ENCODE measurements around the gene EYA3.
A peak's percentile ranks its signal among the peaks of the same experiment; 100 is the strongest.

Gene EYA3

DNA sequence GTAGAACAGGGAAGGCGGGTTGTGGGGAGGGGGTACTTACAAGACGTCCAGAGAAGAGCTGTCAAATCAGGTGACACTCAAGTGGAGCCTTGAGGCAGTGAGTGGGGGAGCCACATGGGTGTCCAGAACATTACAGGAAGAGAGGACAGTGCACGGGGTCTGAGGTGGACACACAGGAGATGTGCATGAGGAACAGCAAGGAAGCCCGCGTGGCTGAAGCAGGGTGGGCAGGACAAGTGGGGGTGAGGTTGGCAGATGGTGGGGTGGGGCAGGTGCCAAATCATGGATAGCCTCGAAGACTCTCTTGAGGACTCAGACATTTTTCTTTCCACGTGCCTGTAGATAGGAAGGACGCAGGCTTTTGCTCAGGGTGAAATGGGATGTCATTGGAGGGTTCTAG lies 152.7 kb downstream of the EYA3 start:
- no peak for ATAC-seq

DNA sequence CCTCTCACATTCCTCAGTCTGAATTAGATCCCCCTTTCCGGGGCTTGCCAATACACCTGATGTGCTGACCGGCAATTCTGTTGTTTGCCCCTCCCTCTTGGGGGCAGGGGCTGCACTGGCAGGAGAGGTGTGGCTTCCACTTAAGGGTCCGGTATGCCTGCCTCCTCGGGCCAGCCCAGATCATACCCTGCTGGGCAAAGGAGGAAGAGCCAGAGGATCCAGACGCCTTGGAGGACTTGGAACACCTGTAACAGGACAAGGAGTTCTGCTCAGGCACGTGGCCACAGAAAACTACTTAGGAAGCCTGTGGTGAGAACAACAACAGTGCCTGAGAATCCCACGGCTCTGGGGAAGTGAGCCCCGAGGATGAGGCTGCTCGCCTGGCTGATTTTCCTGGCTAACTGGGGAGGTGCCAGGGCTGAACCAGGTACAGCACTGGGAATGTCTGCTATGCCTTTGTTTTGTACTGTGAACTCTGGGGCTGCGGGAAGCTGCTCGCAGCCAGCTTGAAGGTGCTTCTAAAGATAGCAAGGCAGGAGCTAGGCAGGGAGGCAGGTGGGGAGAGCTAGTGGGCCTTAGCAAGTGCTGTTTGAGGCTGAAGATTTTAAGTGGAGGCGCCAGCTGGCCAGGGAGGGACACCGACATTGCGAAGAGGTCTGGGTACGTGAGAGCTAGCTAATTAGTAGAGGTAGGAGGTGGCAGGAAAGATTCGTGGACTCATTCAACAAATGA lies 153.4 kb downstream of the EYA3 start, which contains the start of gene SMPDL3B:
TSS of gene SMPDL3B (plus strand) at position 183 of the 732 bp plus-strand sequence. CDS start at position 367, 184 bp downstream.
- peak in 1 of 2 donors; percentile 53 for ATAC-seq

DNA sequence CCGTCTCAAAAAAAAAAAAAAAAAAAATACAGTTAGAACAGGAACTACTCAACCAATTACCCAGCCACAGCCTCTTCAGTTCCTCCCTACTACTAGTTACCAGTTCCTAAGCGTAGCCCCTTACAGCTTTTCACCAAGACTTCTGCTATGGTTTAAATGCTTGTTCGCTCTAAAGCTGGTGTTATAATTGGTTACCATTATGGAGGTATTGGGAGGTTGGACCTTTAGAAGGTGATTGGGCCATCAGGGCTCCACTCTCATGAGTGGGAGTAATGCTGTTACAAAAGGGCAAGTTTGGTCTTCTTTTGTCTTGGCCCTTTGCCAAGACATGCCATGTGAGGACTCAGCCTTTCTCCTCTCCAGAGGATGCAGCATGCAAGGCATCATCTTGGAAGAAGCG lies 156.7 kb downstream of the EYA3 start:
- no peak for ATAC-seq

DNA sequence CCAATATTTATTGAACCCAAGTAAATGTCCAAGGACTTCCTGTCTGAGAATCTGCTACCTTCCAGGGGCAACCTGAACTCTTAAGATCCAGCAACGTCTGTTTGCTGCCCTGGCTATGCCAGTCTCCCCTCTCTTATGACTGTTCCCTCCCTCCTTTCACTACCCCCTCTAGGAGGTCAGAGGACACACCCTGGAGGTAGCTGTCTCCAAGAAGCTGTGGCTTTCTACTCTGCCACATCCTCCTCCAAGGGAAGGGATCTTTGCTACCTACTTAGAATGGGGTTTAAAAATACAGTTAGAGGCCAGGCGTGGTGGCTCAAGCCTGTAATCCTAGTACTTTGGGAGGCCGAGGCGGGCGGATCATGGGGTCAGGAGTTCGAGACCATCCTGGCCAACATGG lies 157.2 kb downstream of the EYA3 start:
- ATAC-seq, result no peak

DNA sequence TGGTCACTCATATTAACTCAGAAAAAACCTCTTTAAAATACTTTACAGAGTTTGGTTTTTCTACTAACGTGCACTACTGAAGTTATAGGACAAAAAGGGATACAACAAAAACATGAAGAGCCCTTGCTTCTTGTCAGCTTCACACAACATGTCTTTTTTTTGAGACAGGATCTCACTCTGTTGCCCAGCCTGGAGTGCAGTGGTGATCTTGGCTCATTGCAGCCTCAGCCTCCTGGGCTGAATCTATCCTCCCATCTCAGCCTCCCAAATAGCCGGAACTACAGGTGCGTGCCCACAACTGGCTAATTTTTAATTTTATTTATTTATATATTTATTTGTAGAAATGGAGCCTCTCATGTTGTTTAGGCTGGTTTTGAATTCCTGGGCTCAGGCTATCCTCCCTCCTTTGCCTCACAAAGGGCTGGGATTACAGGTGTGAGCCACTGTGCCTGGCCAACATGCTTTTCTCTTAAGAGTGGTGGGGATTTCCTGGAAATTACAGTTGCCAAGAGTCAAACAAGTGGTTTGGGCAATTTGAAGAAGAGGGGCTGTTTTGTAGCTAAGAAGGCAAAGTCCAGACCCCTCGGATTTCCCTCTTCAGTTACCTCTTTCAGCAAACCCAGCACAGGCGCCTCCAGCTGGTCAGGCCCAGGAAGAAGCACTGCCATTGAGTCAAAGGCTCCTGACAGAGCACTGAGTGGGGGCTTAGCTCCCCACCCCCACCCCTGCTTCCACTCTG lies 160.0 kb downstream of the EYA3 start:
- no peak for ATAC-seq

DNA sequence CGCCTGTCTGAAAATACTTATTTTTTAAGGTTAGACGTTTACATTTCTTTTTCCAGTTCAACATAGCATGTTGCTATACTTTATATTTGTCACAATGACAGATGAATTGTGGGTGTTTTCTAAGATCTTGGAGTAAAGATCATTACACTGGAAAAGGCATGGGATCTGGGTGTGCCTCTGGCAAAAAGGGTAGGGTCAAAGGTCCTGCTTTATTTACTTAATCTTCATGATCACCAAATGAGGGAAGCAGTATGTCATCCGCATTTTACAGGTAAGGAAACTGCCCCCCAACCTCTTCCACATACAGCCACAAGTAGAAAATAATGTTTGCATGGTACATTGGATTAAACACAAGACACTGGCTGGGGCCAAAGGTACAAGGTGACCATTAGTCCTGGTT lies 166.1 kb downstream of the EYA3 start:
- ATAC-seq, result no peak
